GM12878 (cell line): ENCODE data around the gene FXYD4. TPM values are rescaled to one million over a fixed set of nuclear protein-coding genes. Genes with fewer than 3 reads are reported as not detected.

ENCODE experiments used
- ATF2 ChIP-seq: IDR thresholded peaks from 2 replicates; pipeline ENCODE4 v1.6.1; 2012; ENCODE audit warnings: low read length, inconsistent platforms
- ATF7 ChIP-seq: fragments of 450-650 bp; IDR thresholded peaks from 2 replicates; pipeline ENCODE4 v1.6.1; 2016; ENCODE audit warnings: low read depth, mild to moderate bottlenecking
- BCL11A ChIP-seq: IDR thresholded peaks from 2 replicates; pipeline ENCODE4 v1.6.1; 2011; ENCODE audit warnings: low read depth, low read length
- BRCA1 ChIP-seq: IDR thresholded peaks from 2 replicates; pipeline ENCODE4 v1.6.1; 2011; ENCODE audit warnings: low read depth, low read length, improper control_type of control experiment
- CHD2 ChIP-seq: IDR thresholded peaks from 2 replicates; pipeline ENCODE4 v1.6.1; 2011; ENCODE audit warnings: low read depth, low read length, improper control_type of control experiment, borderline replicate concordance
- EGR1 ChIP-seq, 2 experiments: IDR thresholded peaks; 1 replicate in 1 of 2; 2 replicates in 1 of 2; pipeline ENCODE4 v1.6.1; 2011 to 2012; ENCODE audit warnings: low read depth in 2 of 2, low read length in 2 of 2, borderline replicate concordance in 1 of 2, mild to moderate bottlenecking in 1 of 2, moderate library complexity in 1 of 2
- HCFC1 ChIP-seq: fragments of 150-350 bp; IDR thresholded peaks from 2 replicates; pipeline ENCODE4 v1.6.1; 2014; ENCODE audit warnings: low read length
- IRF5 ChIP-seq: fragments of 450-650 bp; IDR thresholded peaks from 2 replicates; pipeline ENCODE4 v1.6.1; 2017; ENCODE audit warnings: borderline replicate concordance
- KDM1A ChIP-seq: fragments of 200-600 bp; sonication (generic); IDR thresholded peaks from 2 replicates; pipeline ENCODE4 v1.6.1; 2016; ENCODE audit warnings: borderline replicate concordance
- MAX ChIP-seq: IDR thresholded peaks from 2 replicates; pipeline ENCODE4 v1.6.1; 2012; ENCODE audit warnings: low read depth, low read length, improper control_type of control experiment
- MEF2A ChIP-seq: IDR thresholded peaks from 2 replicates; pipeline ENCODE4 v1.6.1; 2011; ENCODE audit warnings: low read depth, mild to moderate bottlenecking, low read length, moderate library complexity; ENCODE audit not compliant: insufficient read depth
- MYB ChIP-seq: fragments of 150-350 bp; IDR thresholded peaks from 2 replicates; pipeline ENCODE4 v1.6.1; 2014; ENCODE audit warnings: mild to moderate bottlenecking, low read depth, low read length, borderline replicate concordance
- NBN ChIP-seq: fragments of 450-650 bp; IDR thresholded peaks from 2 replicates; pipeline ENCODE4 v1.6.1; 2016
- NR2C1 ChIP-seq: fragments of 450-650 bp; IDR thresholded peaks from 2 replicates; pipeline ENCODE4 v1.6.1; 2017; ENCODE audit warnings: antibody characterized with exemption, mild to moderate bottlenecking, moderate library complexity
- PML ChIP-seq: IDR thresholded peaks from 2 replicates; pipeline ENCODE4 v1.6.1; 2012; ENCODE audit warnings: low read length, inconsistent platforms
- RAD51 ChIP-seq: fragments of 450-650 bp; IDR thresholded peaks from 2 replicates; pipeline ENCODE4 v1.6.1; 2016; ENCODE audit warnings: moderate library complexity, mild to moderate bottlenecking, inconsistent platforms
- RFX5 ChIP-seq: IDR thresholded peaks from 2 replicates; pipeline ENCODE4 v1.6.1; 2011; ENCODE audit warnings: low read depth, low read length, improper control_type of control experiment
- RUNX3 ChIP-seq: IDR thresholded peaks from 2 replicates; pipeline ENCODE4 v1.6.1; 2012; ENCODE audit warnings: low read length, inconsistent platforms
- YY1 ChIP-seq: IDR thresholded peaks from 2 replicates; pipeline ENCODE4 v1.6.1; 2011; ENCODE audit warnings: low read depth, mild to moderate bottlenecking, low read length
- ZBED1 ChIP-seq: IDR thresholded peaks from 2 replicates; pipeline ENCODE4 v1.6.1; 2016; ENCODE audit warnings: borderline replicate concordance
- ZNF207 ChIP-seq: fragments of 450-650 bp; IDR thresholded peaks from 2 replicates; pipeline ENCODE4 v1.6.1; 2014; ENCODE audit warnings: antibody characterized with exemption, mild to moderate bottlenecking, borderline replicate concordance
- polyA plus RNA-seq, 11 experiments: library from polyadenylated mRNA; depleted of rRNA in 4 of 11; unstranded in 6 of 11; stranded (reverse) in 5 of 11; fragments of >200 nt; fragmentation: Nextera tagmentation in 4 of 11; fragmentation: Illumina TruSeq in 1 of 11; extraction: Ambion mirVana in 4 of 11; extraction: Trizol in 1 of 11; gene quantifications; 1 replicate in 1 of 11; 2 replicates in 10 of 11; pipeline versions ENCODE4 v1.2.1 to v1.2.3, GENCODE V29; 2011 to 2016; ENCODE audit warnings: inconsistent platforms in 2 of 11, missing spikeins in 2 of 11, low read depth in 1 of 11
- total RNA-seq, 4 experiments: library from RNA; depleted of rRNA in 3 of 4; stranded (reverse); fragments of >200 nt in 3 of 4; fragmentation: Illumina TruSeq in 1 of 4; extraction: Trizol in 1 of 4; gene quantifications; 2 replicates each; pipeline versions ENCODE4 v1.2.1 to v1.2.3, GENCODE V29; 2013 to 2021
- TF ChIP-seq, protein P1 (sequence below): fragments of 450-650 bp; IDR thresholded peaks from 2 replicates; pipeline ENCODE4 v1.6.1; 2017; ENCODE audit warnings: mild to moderate bottlenecking
- TF ChIP-seq, protein P2 (sequence below): IDR thresholded peaks from 2 replicates; pipeline ENCODE4 v1.6.1; 2012; ENCODE audit warnings: low read depth, low read length, improper control_type of control experiment
- TF ChIP-seq, protein P3 (sequence below): fragments of 450-650 bp; IDR thresholded peaks from 2 replicates; pipeline ENCODE4 v1.6.1; 2018; ENCODE audit warnings: borderline replicate concordance, mild to moderate bottlenecking; ENCODE audit not compliant: partially characterized antibody

The FXYD4 gene
- total and polyA plus RNA-seq, 10 of the 15 experiments (the other 5 are each of a cell fraction or from before 2014, with no cell fraction given), result not detected

GRCh38 chr10:43408710-43409384 lies 37.4 kb downstream of the FXYD4 start, which contains the start of gene HNRNPF (continued):
- TF ChIP-seq, protein P1, sequence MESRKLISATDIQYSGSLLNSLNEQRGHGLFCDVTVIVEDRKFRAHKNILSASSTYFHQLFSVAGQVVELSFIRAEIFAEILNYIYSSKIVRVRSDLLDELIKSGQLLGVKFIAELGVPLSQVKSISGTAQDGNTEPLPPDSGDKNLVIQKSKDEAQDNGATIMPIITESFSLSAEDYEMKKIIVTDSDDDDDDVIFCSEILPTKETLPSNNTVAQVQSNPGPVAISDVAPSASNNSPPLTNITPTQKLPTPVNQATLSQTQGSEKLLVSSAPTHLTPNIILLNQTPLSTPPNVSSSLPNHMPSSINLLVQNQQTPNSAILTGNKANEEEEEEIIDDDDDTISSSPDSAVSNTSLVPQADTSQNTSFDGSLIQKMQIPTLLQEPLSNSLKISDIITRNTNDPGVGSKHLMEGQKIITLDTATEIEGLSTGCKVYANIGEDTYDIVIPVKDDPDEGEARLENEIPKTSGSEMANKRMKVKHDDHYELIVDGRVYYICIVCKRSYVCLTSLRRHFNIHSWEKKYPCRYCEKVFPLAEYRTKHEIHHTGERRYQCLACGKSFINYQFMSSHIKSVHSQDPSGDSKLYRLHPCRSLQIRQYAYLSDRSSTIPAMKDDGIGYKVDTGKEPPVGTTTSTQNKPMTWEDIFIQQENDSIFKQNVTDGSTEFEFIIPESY, result no peak
- TF ChIP-seq, protein P2, sequence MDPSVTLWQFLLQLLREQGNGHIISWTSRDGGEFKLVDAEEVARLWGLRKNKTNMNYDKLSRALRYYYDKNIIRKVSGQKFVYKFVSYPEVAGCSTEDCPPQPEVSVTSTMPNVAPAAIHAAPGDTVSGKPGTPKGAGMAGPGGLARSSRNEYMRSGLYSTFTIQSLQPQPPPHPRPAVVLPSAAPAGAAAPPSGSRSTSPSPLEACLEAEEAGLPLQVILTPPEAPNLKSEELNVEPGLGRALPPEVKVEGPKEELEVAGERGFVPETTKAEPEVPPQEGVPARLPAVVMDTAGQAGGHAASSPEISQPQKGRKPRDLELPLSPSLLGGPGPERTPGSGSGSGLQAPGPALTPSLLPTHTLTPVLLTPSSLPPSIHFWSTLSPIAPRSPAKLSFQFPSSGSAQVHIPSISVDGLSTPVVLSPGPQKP, result 0 out of 2 replicates have a peak, but pooled peaks have one; percentile 23
- TF ChIP-seq RFX5 (no peak), EGR1 (IDR thresholded peaks at IDR 0.05; ENCODE audit: borderline replicate concordance in 1 of 2, low read depth in 2 of 2, low read length in 2 of 2) (peak; percentile 36 to 82), MAX (peak; percentile 95), ZBED1 (no peak), YY1 (no peak), MEF2A (no peak), PML (peak; percentile 92), RUNX3 (no peak), RAD51 (no peak), NBN (peak; percentile 12; the same call in 1 of the 2 replicates), KDM1A (no peak), CHD2 (no peak), BCL11A (no peak), ATF2 (no peak), NR2C1 (no peak), HCFC1 (peak; percentile 48), BRCA1 (no peak), ATF7 (no peak), ZNF207 (peak; percentile 81; the same call in 1 of the 2 replicates), MYB (peak; percentile 53; the same call in 1 of the 2 replicates), IRF5 (no peak)
- TF ChIP-seq, protein P3, sequence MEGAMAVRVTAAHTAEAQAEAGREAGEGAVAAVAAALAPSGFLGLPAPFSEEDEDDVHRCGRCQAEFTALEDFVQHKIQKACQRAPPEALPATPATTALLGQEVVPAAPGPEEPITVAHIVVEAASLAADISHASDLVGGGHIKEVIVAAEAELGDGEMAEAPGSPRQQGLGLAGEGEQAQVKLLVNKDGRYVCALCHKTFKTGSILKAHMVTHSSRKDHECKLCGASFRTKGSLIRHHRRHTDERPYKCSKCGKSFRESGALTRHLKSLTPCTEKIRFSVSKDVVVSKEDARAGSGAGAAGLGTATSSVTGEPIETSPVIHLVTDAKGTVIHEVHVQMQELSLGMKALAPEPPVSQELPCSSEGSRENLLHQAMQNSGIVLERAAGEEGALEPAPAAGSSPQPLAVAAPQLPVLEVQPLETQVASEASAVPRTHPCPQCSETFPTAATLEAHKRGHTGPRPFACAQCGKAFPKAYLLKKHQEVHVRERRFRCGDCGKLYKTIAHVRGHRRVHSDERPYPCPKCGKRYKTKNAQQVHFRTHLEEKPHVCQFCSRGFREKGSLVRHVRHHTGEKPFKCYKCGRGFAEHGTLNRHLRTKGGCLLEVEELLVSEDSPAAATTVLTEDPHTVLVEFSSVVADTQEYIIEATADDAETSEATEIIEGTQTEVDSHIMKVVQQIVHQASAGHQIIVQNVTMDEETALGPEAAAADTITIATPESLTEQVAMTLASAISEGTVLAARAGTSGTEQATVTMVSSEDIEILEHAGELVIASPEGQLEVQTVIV, result peak; percentile 87
